HEK293 (cell line): Measurements from ENCODE around the gene GDAP1L1.
A peak's percentile ranks its signal among the peaks of the same experiment; 100 is the strongest.

Experiments
- CTCF ChIA-PET: fragments of 350-600 bp; formaldehyde crosslinking; extraction: SDS; loops from one replicate; lab custom pipeline; 2021; ENCODE audit warnings: antibody characterized with exemption; lab: Yijun Ruan, JAX
- POLR2A ChIA-PET: fragments of 300-600 bp; formaldehyde crosslinking; extraction: SDS; loops from one replicate; lab custom pipeline; 2020; ENCODE audit warnings: antibody characterized with exemption, inconsistent platforms; lab: Yijun Ruan, JAX
- H3K27ac ChIP-seq: fragments of 200-500 bp; sonication (Bioruptor generic); 2 replicates; pipeline ENCODE4 v1.5.1; 2014; ENCODE audit warnings: low read depth, low read length, control low read depth, inconsistent platforms; ENCODE audit errors: extremely low read depth
- H3K36me3 ChIP-seq, 2 experiments: fragments of 200-500 bp in 1 of 2; sonication (Bioruptor generic) in 1 of 2; 1 replicate in 1 of 2; 2 replicates in 1 of 2; pipeline ENCODE4 v1.5.1; 2014 to 2017; ENCODE audit warnings: inconsistent platforms in 2 of 2, low read length in 2 of 2; ENCODE audit not compliant: control insufficient read depth in 2 of 2, insufficient read depth in 1 of 2
- H3K4me1 ChIP-seq: fragments of 200-500 bp; sonication (Bioruptor generic); 2 replicates; pipeline ENCODE4 v1.5.1; 2014; ENCODE audit warnings: mild to moderate bottlenecking, low read length, inconsistent platforms; ENCODE audit not compliant: control insufficient read depth, insufficient read depth
- H3K4me3 ChIP-seq: 2 replicates; pipeline ENCODE4 v1.5.1; 2011; ENCODE audit warnings: low read depth, mild to moderate bottlenecking, control low read depth, low read length, moderate library complexity
- H3K9me3 ChIP-seq: fragments of 200-500 bp; sonication (Bioruptor generic); 2 replicates; pipeline ENCODE4 v1.5.1; 2014; ENCODE audit warnings: low read depth, low read length, inconsistent platforms; ENCODE audit not compliant: control insufficient read depth, insufficient read depth
- GFI1B ChIP-seq: fragments of 450-650 bp; formaldehyde crosslinking; IDR thresholded peaks from 2 replicates; pipeline ENCODE4 v1.5.1; 2016; ENCODE audit warnings: missing biosample characterization, missing genetic modification characterization
- GLI4 ChIP-seq: fragments of 450-650 bp; formaldehyde crosslinking; IDR thresholded peaks from 2 replicates; pipeline ENCODE4 v1.5.1; 2016; ENCODE audit warnings: missing biosample characterization, missing genetic modification characterization
- MZF1 ChIP-seq: fragments of 450-650 bp; formaldehyde crosslinking; IDR thresholded peaks from 2 replicates; pipeline ENCODE4 v1.5.1; 2017; ENCODE audit warnings: missing biosample characterization, missing genetic modification characterization, borderline replicate concordance
- OVOL3 ChIP-seq: fragments of 450-650 bp; formaldehyde crosslinking; IDR thresholded peaks from 2 replicates; pipeline ENCODE4 v1.5.1; 2016; ENCODE audit warnings: missing biosample characterization, missing genetic modification characterization
- REST ChIP-seq: fragments of 450-650 bp; formaldehyde crosslinking; IDR thresholded peaks from 2 replicates; pipeline ENCODE4 v1.5.1; 2016; ENCODE audit warnings: missing biosample characterization, missing genetic modification characterization
- ZBTB10 ChIP-seq: fragments of 450-650 bp; formaldehyde crosslinking; IDR thresholded peaks from 2 replicates; pipeline ENCODE4 v1.5.1; 2016; ENCODE audit warnings: missing biosample characterization, missing genetic modification characterization
- ZBTB11 ChIP-seq: fragments of 450-650 bp; formaldehyde crosslinking; conservative IDR thresholded peaks from 2 replicates; pipeline ENCODE4 v1.5.1; 2016; ENCODE audit warnings: low read depth, missing biosample characterization, missing genetic modification characterization
- ZBTB17 ChIP-seq: fragments of 450-650 bp; formaldehyde crosslinking; IDR thresholded peaks from 2 replicates; pipeline ENCODE4 v1.5.1; 2016; ENCODE audit warnings: missing biosample characterization, missing genetic modification characterization
- ZNF133 ChIP-seq: fragments of 450-650 bp; formaldehyde crosslinking; IDR thresholded peaks from 2 replicates; pipeline ENCODE4 v1.5.1; 2016; ENCODE audit warnings: missing biosample characterization, missing genetic modification characterization
- ZNF146 ChIP-seq: fragments of 450-650 bp; formaldehyde crosslinking; IDR thresholded peaks from 2 replicates; pipeline ENCODE4 v1.5.1; 2016; ENCODE audit warnings: missing biosample characterization, missing genetic modification characterization
- ZNF157 ChIP-seq: fragments of 450-650 bp; formaldehyde crosslinking; IDR thresholded peaks from 2 replicates; pipeline ENCODE4 v1.5.1; 2016; ENCODE audit warnings: missing biosample characterization, missing genetic modification characterization
- ZNF18 ChIP-seq: fragments of 450-650 bp; formaldehyde crosslinking; IDR thresholded peaks from 2 replicates; pipeline ENCODE4 v1.5.1; 2016; ENCODE audit warnings: missing biosample characterization, missing genetic modification characterization
- ZNF19 ChIP-seq: fragments of 450-650 bp; formaldehyde crosslinking; IDR thresholded peaks from 2 replicates; pipeline ENCODE4; 2016; ENCODE audit warnings: missing biosample characterization, missing genetic modification characterization, low read depth
- ZNF223 ChIP-seq: fragments of 450-650 bp; formaldehyde crosslinking; IDR thresholded peaks from 2 replicates; pipeline ENCODE4 v1.5.1; 2016; ENCODE audit warnings: missing biosample characterization, missing genetic modification characterization
- ZNF473 ChIP-seq: fragments of 450-650 bp; formaldehyde crosslinking; IDR thresholded peaks from 2 replicates; pipeline ENCODE4 v1.5.1; 2017; ENCODE audit warnings: missing biosample characterization, missing genetic modification characterization
- ZNF501 ChIP-seq: fragments of 450-650 bp; formaldehyde crosslinking; IDR thresholded peaks from 2 replicates; pipeline ENCODE4 v1.5.1; 2016; ENCODE audit warnings: missing biosample characterization, missing genetic modification characterization
- ZNF530 ChIP-seq: fragments of 450-650 bp; formaldehyde crosslinking; IDR thresholded peaks from 2 replicates; pipeline ENCODE4 v1.5.1; 2016; ENCODE audit warnings: low read depth, missing biosample characterization, missing genetic modification characterization
- ZNF561 ChIP-seq: fragments of 450-650 bp; IDR thresholded peaks from 2 replicates; pipeline ENCODE4 v1.5.1; 2018; ENCODE audit warnings: missing biosample characterization, missing genetic modification characterization, borderline replicate concordance
- ZNF621 ChIP-seq: fragments of 450-650 bp; formaldehyde crosslinking; IDR thresholded peaks from 2 replicates; pipeline ENCODE4 v1.5.1; 2017; ENCODE audit warnings: missing biosample characterization, missing genetic modification characterization
- ZNF629 ChIP-seq: fragments of 450-650 bp; formaldehyde crosslinking; IDR thresholded peaks from 2 replicates; pipeline ENCODE4 v1.5.1; 2017; ENCODE audit warnings: missing biosample characterization, missing genetic modification characterization
- ZNF670 ChIP-seq: fragments of 450-650 bp; formaldehyde crosslinking; IDR thresholded peaks from 2 replicates; pipeline ENCODE4 v1.5.1; 2016; ENCODE audit warnings: missing biosample characterization, missing genetic modification characterization, low read depth
- ZNF707 ChIP-seq: fragments of 450-650 bp; formaldehyde crosslinking; IDR thresholded peaks from 2 replicates; pipeline ENCODE4 v1.5.1; 2016; ENCODE audit warnings: missing biosample characterization, missing genetic modification characterization
- ZNF777 ChIP-seq: fragments of 450-650 bp; formaldehyde crosslinking; IDR thresholded peaks from 2 replicates; pipeline ENCODE4 v1.5.1; 2017; ENCODE audit warnings: missing biosample characterization, missing genetic modification characterization, borderline replicate concordance
- TF ChIP-seq, protein P1 (sequence below): fragments of 450-650 bp; formaldehyde crosslinking; IDR thresholded peaks from 2 replicates; pipeline ENCODE4 v1.5.1; 2016; ENCODE audit warnings: missing biosample characterization, missing genetic modification characterization

The GDAP1L1 gene

DNA sequence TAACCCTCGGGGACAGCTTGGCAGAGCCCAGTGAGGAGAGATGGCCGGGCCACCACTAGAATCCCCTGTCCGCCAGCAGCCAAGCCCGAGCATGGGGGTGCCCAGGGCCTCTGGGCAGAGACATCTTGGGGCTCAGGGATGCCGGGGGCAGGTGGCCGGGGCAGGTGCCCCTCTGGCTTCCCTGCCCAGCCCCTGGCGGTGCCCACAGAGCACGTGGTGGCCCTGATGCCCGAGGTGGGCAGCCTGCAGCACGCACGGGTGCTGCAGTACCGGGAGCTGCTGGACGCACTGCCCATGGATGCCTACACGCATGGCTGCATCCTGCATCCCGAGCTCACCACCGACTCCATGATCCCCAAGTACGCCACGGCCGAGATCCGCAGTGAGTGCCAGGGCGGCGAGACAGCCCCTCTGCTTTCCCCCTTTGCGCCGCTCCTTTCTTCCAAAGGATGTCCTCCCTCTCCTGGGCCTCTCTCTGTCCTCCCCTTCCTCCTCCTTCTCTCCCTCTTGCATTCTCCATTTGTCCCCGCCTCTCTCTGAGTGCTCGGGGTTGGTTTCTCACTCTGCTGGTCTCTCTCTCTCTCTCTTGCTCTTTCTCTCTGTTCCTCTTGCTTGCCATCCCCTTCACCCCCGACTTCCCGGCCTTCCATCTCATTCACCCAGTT, 11.2 kb downstream of the GDAP1L1 start:
- no peak for TF ChIP-seq ZNF670
- TF ChIP-seq ZNF561: no peak
- no peak for TF ChIP-seq MZF1
- TF ChIP-seq ZNF133 (tag by site-specific recombination): no peak
- no peak for TF ChIP-seq ZNF473 (tag by site-specific recombination)
- no peak for TF ChIP-seq ZNF629
- no peak for TF ChIP-seq ZNF777 (tag by site-specific recombination)
- TF ChIP-seq ZNF223 (tag by site-specific recombination): no peak
- TF ChIP-seq GLI4 (tag by site-specific recombination): no peak
- TF ChIP-seq, protein P1, sequence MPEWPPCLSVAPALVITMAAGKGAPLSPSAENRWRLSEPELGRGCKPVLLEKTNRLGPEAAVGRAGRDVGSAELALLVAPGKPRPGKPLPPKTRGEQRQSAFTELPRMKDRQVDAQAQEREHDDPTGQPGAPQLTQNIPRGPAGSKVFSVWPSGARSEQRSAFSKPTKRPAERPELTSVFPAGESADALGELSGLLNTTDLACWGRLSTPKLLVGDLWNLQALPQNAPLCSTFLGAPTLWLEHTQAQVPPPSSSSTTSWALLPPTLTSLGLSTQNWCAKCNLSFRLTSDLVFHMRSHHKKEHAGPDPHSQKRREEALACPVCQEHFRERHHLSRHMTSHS (tag by site-specific recombination): no peak
- TF ChIP-seq ZBTB11: no peak
- no peak for TF ChIP-seq ZNF707
- no peak for TF ChIP-seq ZBTB10 (tag by site-specific recombination)
- no peak for TF ChIP-seq ZNF621 (tag by site-specific recombination)
- no peak for TF ChIP-seq OVOL3 (tag by site-specific recombination)
- no peak for TF ChIP-seq ZNF157 (tag by site-specific recombination)
- no peak for TF ChIP-seq GFI1B
- no peak for TF ChIP-seq ZNF18
- TF ChIP-seq, all 188 proteins: peak for 0
- CTCF ChIA-PET: no interaction called here
- no peaks in the 10 kb centered on the region for H3K36me3 ChIP-seq
- no peaks in the 10 kb centered on the region for H3K4me1 ChIP-seq
- no peak overlapping the region for H3K27ac ChIP-seq
- no peak overlapping the region for H3K4me3 ChIP-seq
- POLR2A ChIA-PET: no interaction called here
- no peaks in the 10 kb centered on the region for H3K9me3 ChIP-seq

GRCh38 chr20:44264287-44264686, 17.2 kb downstream of the GDAP1L1 start:
- ChIA-PET CTCF (no interaction called here), POLR2A (no interaction called here)
- H3K4me3 ChIP-seq: no peak overlapping the region
- H3K27ac ChIP-seq: no peak overlapping the region
- no peaks in the 10 kb centered on the region for H3K9me3 ChIP-seq
- H3K36me3 ChIP-seq: no peaks in the 10 kb centered on the region
- H3K4me1 ChIP-seq: no peaks in the 10 kb centered on the region
- TF ChIP-seq ZNF501: no peak
- no peak for TF ChIP-seq ZNF19
- TF ChIP-seq ZBTB17 (tag by site-specific recombination): no peak
- TF ChIP-seq ZNF146 (tag by site-specific recombination): no peak
- TF ChIP-seq REST (tag by site-specific recombination): peak; percentile 95
- TF ChIP-seq ZNF530 (tag by site-specific recombination): no peak
